Activated T-helper 17 cell treated with anti-CD3 and anti-CD28 coated beads, Interleukin-2, amount 50 U/mL, for 72 hours (primary cell): ENCODE measurements around the gene SFXN1. TPM values are rescaled to one million over a fixed set of nuclear protein-coding genes. Genes with fewer than 3 reads are reported as not detected.
A peak's percentile ranks its signal among the peaks of the same experiment; 100 is the strongest.
"Not testable (repeated sequence)": the region's sequence is repeated elsewhere in the genome, so short reads cannot be mapped to it uniquely, and the experiment has no call there.

Experiments used
- ATAC-seq: fragments of 150-1000 bp; cut with Tn5 transposase; replicated peaks from 2 replicates; pipeline ENCODE4 v1.10.0; 2021; ENCODE audit warnings: mild to moderate bottlenecking, moderate library complexity
- H3K27ac Mint-ChIP-seq: one replicate; pipeline ENCODE4 v1.8.0; 2022; ENCODE audit warnings: mixed read lengths
- H3K27me3 Mint-ChIP-seq: one replicate; pipeline ENCODE4 v1.8.0; 2022; ENCODE audit warnings: mixed read lengths
- H3K36me3 Mint-ChIP-seq: one replicate; pipeline ENCODE4 v1.8.0; 2022; ENCODE audit warnings: low read depth, mild to moderate bottlenecking, mixed read lengths
- H3K4me1 Mint-ChIP-seq: one replicate; pipeline ENCODE4 v1.8.0; 2022; ENCODE audit warnings: mixed read lengths
- H3K4me3 Mint-ChIP-seq: one replicate; pipeline ENCODE4 v1.8.0; 2022; ENCODE audit warnings: mild to moderate bottlenecking, mixed read lengths
- H3K9me3 Mint-ChIP-seq: one replicate; pipeline ENCODE4 v1.8.0; 2022; ENCODE audit warnings: mixed read lengths
- total RNA-seq, 2 donors: library from RNA; stranded (reverse); gene quantifications; one replicate each; pipeline ENCODE4 v1.2.3, GENCODE V29; 2022

Gene SFXN1
- total RNA-seq, 2 donors from 2014 or later = 225 to 256 TPM

- peaks cover 25% of the 10 kb centered on the region for H3K4me1 Mint-ChIP-seq
- H3K36me3 Mint-ChIP-seq = peaks cover 96% of the 10 kb centered on the region
- H3K27me3 Mint-ChIP-seq = no peaks in the 10 kb centered on the region
- no peak for ATAC-seq
- H3K27ac Mint-ChIP-seq = peak overlapping the region; percentile 58
- no peak overlapping the region for H3K4me3 Mint-ChIP-seq
- H3K9me3 Mint-ChIP-seq = no peaks in the 10 kb centered on the region
These were observed 23.4 kb downstream of the SFXN1 start for GRCh38 chr5:175501759-175502158.

DNA sequence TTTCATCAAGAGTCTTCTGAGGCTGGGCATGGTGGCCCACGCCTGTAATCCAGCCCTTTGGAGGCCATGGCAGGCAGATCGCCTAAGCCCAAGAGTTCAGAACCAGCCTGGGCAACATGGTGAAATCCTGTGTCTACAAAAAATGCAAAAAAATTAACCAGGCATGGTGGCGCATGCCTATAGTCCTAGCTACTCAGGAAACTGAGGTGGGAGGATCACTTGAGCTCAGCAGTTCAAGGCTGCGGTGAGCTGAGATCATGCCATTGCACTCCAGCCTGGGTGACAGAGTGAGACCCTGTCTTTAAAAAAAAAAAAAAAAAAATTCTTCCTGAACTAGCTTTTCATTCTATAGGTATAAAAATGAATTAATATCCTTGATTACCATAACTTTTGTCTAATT lies 29.3 kb downstream of the SFXN1 start:
- H3K9me3 Mint-ChIP-seq, H3K27me3 Mint-ChIP-seq, H3K4me1 Mint-ChIP-seq: not testable (repeated sequence)
- Mint-ChIP-seq H3K4me3 (peak overlapping the region; percentile 21), H3K27ac (peak overlapping the region; percentile 58), H3K36me3 (peaks cover 95% of the 10 kb centered on the region)
- ATAC-seq = peak; percentile 82

- H3K27ac Mint-ChIP-seq = no peak overlapping the region
- H3K36me3 Mint-ChIP-seq = peaks cover 95% of the 10 kb centered on the region
- no peaks in the 10 kb centered on the region for H3K27me3 Mint-ChIP-seq
- H3K4me1 Mint-ChIP-seq = peaks cover 7% of the 10 kb centered on the region
- ATAC-seq = no peak
- H3K9me3 Mint-ChIP-seq = no peaks in the 10 kb centered on the region
- H3K4me3 Mint-ChIP-seq = no peak overlapping the region
These were observed 30.5 kb downstream of the SFXN1 start for GRCh38 chr5:175508896-175509295.

- no peaks in the 10 kb centered on the region for H3K27me3 Mint-ChIP-seq
- no peak overlapping the region for H3K4me3 Mint-ChIP-seq
- H3K36me3 Mint-ChIP-seq = peaks cover 100% of the 10 kb centered on the region
- peaks cover 2% of the 10 kb centered on the region for H3K9me3 Mint-ChIP-seq
- ATAC-seq = no peak
- no peak overlapping the region for H3K27ac Mint-ChIP-seq
- H3K4me1 Mint-ChIP-seq = peaks cover 17% of the 10 kb centered on the region
These were observed 34.9 kb downstream of the SFXN1 start for GRCh38 chr5:175513297-175513696.

DNA sequence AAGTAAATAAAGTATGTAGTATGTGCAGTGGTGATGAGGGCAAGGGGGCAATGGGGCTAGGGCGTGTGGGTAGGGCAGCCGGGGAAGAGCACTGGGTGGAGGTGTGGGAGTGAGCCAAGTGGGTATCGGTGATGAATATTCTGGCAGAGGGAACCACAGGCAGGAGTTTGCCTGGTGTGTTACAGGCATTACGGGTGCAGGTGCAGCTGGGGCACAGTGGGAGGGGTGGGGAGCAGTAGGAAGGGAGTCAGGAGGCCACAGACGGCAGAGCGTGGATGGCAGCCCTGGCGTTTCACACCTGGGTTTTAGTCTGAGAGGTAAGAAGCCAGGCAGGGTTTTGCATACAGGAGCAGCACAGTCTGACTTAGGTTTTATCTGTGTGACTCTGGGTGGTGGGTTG lies 35.4 kb downstream of the SFXN1 start:
- no peaks in the 10 kb centered on the region for H3K27me3 Mint-ChIP-seq
- H3K4me3 Mint-ChIP-seq = no peak overlapping the region
- H3K36me3 Mint-ChIP-seq = peaks cover 100% of the 10 kb centered on the region
- H3K27ac Mint-ChIP-seq = no peak overlapping the region
- no peak for ATAC-seq
- peaks cover 21% of the 10 kb centered on the region for H3K4me1 Mint-ChIP-seq
- H3K9me3 Mint-ChIP-seq = peaks cover 7% of the 10 kb centered on the region

GRCh38 chr5:175516933-175517823 lies 38.8 kb downstream of the SFXN1 start:
- H3K27me3 Mint-ChIP-seq = no peaks in the 10 kb centered on the region
- H3K36me3 Mint-ChIP-seq = peaks cover 100% of the 10 kb centered on the region
- H3K9me3 Mint-ChIP-seq = peaks cover 12% of the 10 kb centered on the region
- peak overlapping the region; percentile 92 for H3K27ac Mint-ChIP-seq
- H3K4me3 Mint-ChIP-seq = peak overlapping the region; percentile 88
- ATAC-seq = peak; percentile 54
- peaks cover 48% of the 10 kb centered on the region for H3K4me1 Mint-ChIP-seq

GRCh38 chr5:175517824-175518450 lies 39.6 kb downstream of the SFXN1 start:
- ATAC-seq = peak; percentile 73
- H3K36me3 Mint-ChIP-seq = peaks cover 100% of the 10 kb centered on the region
- H3K9me3 Mint-ChIP-seq = peaks cover 12% of the 10 kb centered on the region
- peak overlapping the region; percentile 88 for H3K4me3 Mint-ChIP-seq
- H3K27ac Mint-ChIP-seq = peak overlapping the region; percentile 92
- H3K4me1 Mint-ChIP-seq = peaks cover 53% of the 10 kb centered on the region
- H3K27me3 Mint-ChIP-seq = no peaks in the 10 kb centered on the region

DNA sequence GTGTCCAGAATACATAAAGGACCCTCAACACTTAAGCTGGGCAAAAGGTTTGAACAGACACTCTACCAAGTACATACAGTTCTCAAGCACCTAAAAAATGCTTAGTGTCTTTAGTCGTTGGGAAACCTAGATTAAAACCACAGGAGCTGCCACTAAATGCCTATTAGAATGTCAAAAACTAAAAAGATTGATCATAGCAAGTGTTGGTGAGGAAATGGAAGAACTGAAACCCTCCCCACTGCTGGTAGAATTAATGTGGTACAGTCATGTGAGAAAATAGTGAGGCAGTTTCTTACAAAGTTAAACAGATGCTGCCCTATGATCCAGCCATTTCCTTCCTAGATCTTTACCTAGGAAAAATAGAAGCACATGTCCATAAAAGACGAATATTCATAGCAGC lies 40.6 kb downstream of the SFXN1 start:
- Mint-ChIP-seq H3K36me3 (peaks cover 100% of the 10 kb centered on the region), H3K4me3 (peak overlapping the region; percentile 88), H3K27me3 (no peaks in the 10 kb centered on the region), H3K27ac (peak overlapping the region; percentile 92), H3K4me1 (peaks cover 59% of the 10 kb centered on the region), H3K9me3 (peaks cover 12% of the 10 kb centered on the region)
- ATAC-seq = peak; percentile 3

DNA sequence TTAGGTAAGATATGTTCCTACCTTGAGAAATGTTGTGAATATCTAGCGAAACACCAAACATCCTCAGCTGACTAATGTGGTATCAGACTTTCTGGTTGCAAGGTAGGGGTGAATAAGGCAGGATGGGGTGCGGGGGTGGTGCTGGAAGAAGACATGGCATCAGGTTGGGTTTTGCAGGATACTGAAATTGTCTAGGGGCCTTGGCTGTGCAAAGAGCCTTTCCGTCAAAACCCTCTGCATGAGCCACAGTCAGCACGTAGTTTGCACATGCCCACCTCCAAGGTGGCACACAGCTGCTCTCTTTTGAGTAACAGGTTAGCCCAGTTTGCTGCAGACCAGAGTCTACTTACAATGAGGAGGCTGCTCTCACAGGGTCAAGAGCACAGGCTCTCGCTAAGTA lies 42.0 kb downstream of the SFXN1 start:
- Mint-ChIP-seq H3K27ac (peak overlapping the region; percentile 92), H3K4me1 (peaks cover 70% of the 10 kb centered on the region), H3K27me3 (no peaks in the 10 kb centered on the region), H3K4me3 (peak overlapping the region; percentile 88), H3K36me3 (peaks cover 100% of the 10 kb centered on the region), H3K9me3 (peaks cover 12% of the 10 kb centered on the region)
- peak; percentile 10 for ATAC-seq

DNA sequence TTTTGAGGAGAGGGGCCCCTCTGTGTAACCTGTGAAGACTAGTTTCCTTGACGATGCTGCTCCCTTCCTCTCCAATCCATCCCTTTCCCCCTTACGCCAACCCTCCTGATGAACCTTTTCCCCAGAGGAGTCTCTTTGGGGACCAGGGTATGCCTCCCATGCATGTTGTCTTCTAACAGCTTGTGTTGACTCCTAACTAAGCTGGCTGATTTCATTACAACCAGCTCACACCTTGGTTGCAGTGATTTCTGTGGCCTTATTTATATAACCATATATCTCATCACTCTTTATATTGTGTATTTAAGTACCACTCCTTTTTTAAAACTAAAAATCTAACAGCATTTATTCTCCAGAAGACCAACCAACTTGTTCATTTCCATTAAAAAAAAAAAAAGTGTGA lies 42.5 kb downstream of the SFXN1 start:
- peak; percentile 8 for ATAC-seq
- Mint-ChIP-seq H3K4me1 (peaks cover 70% of the 10 kb centered on the region), H3K9me3 (peaks cover 12% of the 10 kb centered on the region), H3K4me3 (peak overlapping the region; percentile 88), H3K27me3 (no peaks in the 10 kb centered on the region), H3K27ac (peak overlapping the region; percentile 92), H3K36me3 (peaks cover 99% of the 10 kb centered on the region)

GRCh38 chr5:175521313-175521833 lies 43.0 kb downstream of the SFXN1 start:
- peaks cover 99% of the 10 kb centered on the region for H3K36me3 Mint-ChIP-seq
- H3K27me3 Mint-ChIP-seq = no peaks in the 10 kb centered on the region
- H3K4me3 Mint-ChIP-seq = peak overlapping the region; percentile 88
- H3K27ac Mint-ChIP-seq = peak overlapping the region; percentile 92
- ATAC-seq = peak; percentile 63
- peaks cover 70% of the 10 kb centered on the region for H3K4me1 Mint-ChIP-seq
- peaks cover 12% of the 10 kb centered on the region for H3K9me3 Mint-ChIP-seq

GRCh38 chr5:175523292-175523691 lies 44.9 kb downstream of the SFXN1 start:
- peak overlapping the region; percentile 88 for H3K4me3 Mint-ChIP-seq
- peaks cover 99% of the 10 kb centered on the region for H3K36me3 Mint-ChIP-seq
- peaks cover 53% of the 10 kb centered on the region for H3K4me1 Mint-ChIP-seq
- peaks cover 9% of the 10 kb centered on the region for H3K9me3 Mint-ChIP-seq
- H3K27me3 Mint-ChIP-seq = no peaks in the 10 kb centered on the region
- no peak for ATAC-seq
- peak overlapping the region; percentile 92 for H3K27ac Mint-ChIP-seq

- H3K4me1 Mint-ChIP-seq = peaks cover 44% of the 10 kb centered on the region
- peak overlapping the region; percentile 89 for H3K27ac Mint-ChIP-seq
- H3K36me3 Mint-ChIP-seq = peaks cover 99% of the 10 kb centered on the region
- H3K27me3 Mint-ChIP-seq = no peaks in the 10 kb centered on the region
- H3K9me3 Mint-ChIP-seq = peaks cover 4% of the 10 kb centered on the region
- no peak for ATAC-seq
- peak overlapping the region; percentile 53 for H3K4me3 Mint-ChIP-seq
These were observed 45.9 kb downstream of the SFXN1 start for GRCh38 chr5:175524211-175524610.

- no peak for ATAC-seq
- H3K4me3 Mint-ChIP-seq = no peak overlapping the region
- no peaks in the 10 kb centered on the region for H3K27me3 Mint-ChIP-seq
- H3K9me3 Mint-ChIP-seq = no peaks in the 10 kb centered on the region
- H3K27ac Mint-ChIP-seq = no peak overlapping the region
- H3K36me3 Mint-ChIP-seq = peaks cover 99% of the 10 kb centered on the region
- peaks cover 22% of the 10 kb centered on the region for H3K4me1 Mint-ChIP-seq
These were observed 48.3 kb downstream of the SFXN1 start for GRCh38 chr5:175526691-175527090.

GRCh38 chr5:175531361-175531760 lies 53.0 kb downstream of the SFXN1 start:
- no peak overlapping the region for H3K4me3 Mint-ChIP-seq
- H3K4me1 Mint-ChIP-seq = peaks cover 16% of the 10 kb centered on the region
- no peaks in the 10 kb centered on the region for H3K9me3 Mint-ChIP-seq
- H3K27ac Mint-ChIP-seq = peak overlapping the region; percentile 15
- peaks cover 60% of the 10 kb centered on the region for H3K36me3 Mint-ChIP-seq
- no peak for ATAC-seq
- H3K27me3 Mint-ChIP-seq = no peaks in the 10 kb centered on the region
